Measurements from ENCODE around the gene TMEM91. TPM values are rescaled to one million over a fixed set of nuclear protein-coding genes. Genes with fewer than 3 reads are reported as not detected.

Gene TMEM91
- total and polyA plus RNA-seq, 2 of the 4 experiments (the other 2 are of a cell fraction): 1.4 to 4.8 TPM

DNA sequence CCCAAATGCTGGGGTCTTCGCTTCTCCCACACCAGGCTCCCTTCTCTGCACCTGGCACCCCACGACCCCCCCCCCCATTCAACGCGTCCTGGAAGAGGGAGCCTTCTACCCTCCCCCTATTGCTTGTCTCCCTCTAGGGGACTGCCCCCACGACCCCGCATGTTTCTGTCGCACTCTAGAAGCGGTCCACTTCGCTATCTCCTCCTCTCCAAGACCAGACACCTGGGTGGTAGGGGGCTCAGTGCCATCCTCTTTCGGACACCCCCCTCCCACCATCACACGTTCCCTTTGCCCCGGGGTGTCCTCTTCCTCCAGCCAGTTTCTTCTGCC, 24.1 kb upstream of the TMEM91 start:
- ChIA-PET CTCF (interaction anchor here (0.8 to 1.0 kb wide), 3 partner anchors 28 to 41 kb away, joined by 3 to 4 read pairs (median 3); no protein-coding TSS in a partner anchor), POLR2A (ENCODE audit: unreplicated experiment) (interaction anchor here (0.7 to 1.3 kb wide), 3 partner anchors 12 to 158 kb away, joined by 3 to 5 read pairs (median 3); partner anchors contain the start of gene B9D2)
- Histone ChIP-seq H4K20me1 (ENCODE audit: insufficient read depth, low read length) (peaks cover 51% of the 10 kb centered on the region), H3K4me1 (ENCODE audit: control insufficient read depth, insufficient read depth, low read length) (no peaks in the 10 kb centered on the region), H2BK5ac (ENCODE audit: low read depth, low read length, poor library complexity, severe bottlenecking) (peak overlapping the region; percentile 59), H3K9ac (ENCODE audit: low read depth, low read length) (peak overlapping the region; percentile 90), H4K8ac (ENCODE audit: low read depth in 2 of 2, low read length in 2 of 2) (no peak overlapping the region), H2AK5ac (ENCODE audit: low read depth, low read length) (peak overlapping the region; percentile 83; the same call in 1 of the 2 replicates), H2BK120ac (ENCODE audit: low read depth, low read length) (peak overlapping the region; percentile 30; the same call in 1 of the 2 replicates), H3K4me3 (ENCODE audit: insufficient read depth, low read depth, low read length) (peak overlapping the region; percentile 76), H4K91ac (ENCODE audit: insufficient read depth, low read depth, low read length) (peak overlapping the region; percentile 68; the same call in 1 of the 2 replicates), H4K5ac (ENCODE audit: low read depth, low read length) (no peak overlapping the region), H3K4ac (ENCODE audit: low read depth, low read length) (peak overlapping the region; percentile 73; the same call in 1 of the 2 replicates), H2AK9ac (replicated peaks; ENCODE audit: low read depth, low read length, poor library complexity) (peak overlapping the region; percentile 98), H3K9me1 (ENCODE audit: insufficient read depth, low read length) (no peaks in the 10 kb centered on the region), H2BK20ac (ENCODE audit: low read depth, low read length) (no peak overlapping the region), H3K18ac (ENCODE audit: low read depth, low read length) (no peak overlapping the region), H3K4me2 (ENCODE audit: low read depth, low read length) (peak overlapping the region; percentile 98), H3K56ac (ENCODE audit: extremely low read depth, insufficient read depth, low read length) (peak overlapping the region; percentile 43; the same call in 1 of the 2 replicates), H3K79me1 (ENCODE audit: low read depth in 1 of 2, low read length in 2 of 2) (peaks cover 19 to 57% of the 10 kb centered on the region in 2 experiments; a peak in 3 of 4 replicates), H3K23ac (ENCODE audit: low read depth, low read length) (peak overlapping the region; percentile 79), H2BK15ac (ENCODE audit: low read depth, low read length) (no peak overlapping the region), H3K14ac (replicated peaks; ENCODE audit: low read depth, low read length) (peak overlapping the region; percentile 64), H3K36me3 (ENCODE audit: control insufficient read depth, insufficient read depth, low read length) (peaks cover 4% of the 10 kb centered on the region), H3K27ac (ENCODE audit: insufficient read depth, low read length) (peak overlapping the region; percentile 47), H3K9me3 (ENCODE audit: control insufficient read depth, insufficient read depth, low read length) (no peaks in the 10 kb centered on the region), H2AFZ (replicated peaks; ENCODE audit: low read length, poor library complexity) (peak overlapping the region; percentile 91), H3K27me3 (ENCODE audit: control insufficient read depth, insufficient read depth, low read length) (no peaks in the 10 kb centered on the region)
- no TSS peak for BruUV-seq (replicated peaks)
- DNase-seq: no peak
- TF ChIP-seq SMC3 (IDR thresholded peaks at IDR 0.05; ENCODE audit: low read depth, low read length) (no peak), RCOR1 (IDR thresholded peaks at IDR 0.05; ENCODE audit: insufficient replicate concordance, low read length) (no peak), RFX5 (IDR thresholded peaks at IDR 0.05; ENCODE audit: low read depth, low read length) (no peak), BHLHE40 (IDR thresholded peaks at IDR 0.05; ENCODE audit: low read depth, low read length) (no peak), NFE2L2 (IDR thresholded peaks at IDR 0.05; ENCODE audit: low read depth, low read length) (no peak), RAD21 (IDR thresholded peaks at IDR 0.05; ENCODE audit: low read length) (no peak; the same call in 1 of the 2 replicates), CHD1 (IDR thresholded peaks at IDR 0.05; ENCODE audit: low read depth, low read length) (no peak), FOS (IDR thresholded peaks at IDR 0.05; ENCODE audit: low read depth, low read length) (no peak), POLR2A (IDR thresholded peaks at IDR 0.05; ENCODE audit: low read depth, low read length) (no peak)
- TF ChIP-seq, protein P1, sequence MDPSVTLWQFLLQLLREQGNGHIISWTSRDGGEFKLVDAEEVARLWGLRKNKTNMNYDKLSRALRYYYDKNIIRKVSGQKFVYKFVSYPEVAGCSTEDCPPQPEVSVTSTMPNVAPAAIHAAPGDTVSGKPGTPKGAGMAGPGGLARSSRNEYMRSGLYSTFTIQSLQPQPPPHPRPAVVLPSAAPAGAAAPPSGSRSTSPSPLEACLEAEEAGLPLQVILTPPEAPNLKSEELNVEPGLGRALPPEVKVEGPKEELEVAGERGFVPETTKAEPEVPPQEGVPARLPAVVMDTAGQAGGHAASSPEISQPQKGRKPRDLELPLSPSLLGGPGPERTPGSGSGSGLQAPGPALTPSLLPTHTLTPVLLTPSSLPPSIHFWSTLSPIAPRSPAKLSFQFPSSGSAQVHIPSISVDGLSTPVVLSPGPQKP (IDR thresholded peaks at IDR 0.05; ENCODE audit: borderline replicate concordance, low read depth, low read length): no peak
- TF ChIP-seq, protein P2, sequence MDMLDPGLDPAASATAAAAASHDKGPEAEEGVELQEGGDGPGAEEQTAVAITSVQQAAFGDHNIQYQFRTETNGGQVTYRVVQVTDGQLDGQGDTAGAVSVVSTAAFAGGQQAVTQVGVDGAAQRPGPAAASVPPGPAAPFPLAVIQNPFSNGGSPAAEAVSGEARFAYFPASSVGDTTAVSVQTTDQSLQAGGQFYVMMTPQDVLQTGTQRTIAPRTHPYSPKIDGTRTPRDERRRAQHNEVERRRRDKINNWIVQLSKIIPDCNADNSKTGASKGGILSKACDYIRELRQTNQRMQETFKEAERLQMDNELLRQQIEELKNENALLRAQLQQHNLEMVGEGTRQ (IDR thresholded peaks at IDR 0.05; ENCODE audit: low read depth, low read length): no peak
- in situ Hi-C loops (cut with MboI; ENCODE audit: low sequenced_read_pairs) (no loop called here), intact Hi-C loops (cut with micrococcal nuclease) (loop anchor here (1.0 to 5.0 kb wide), 4 partner anchors 29 to 90 kb away; partner anchors contain the start of genes BCKDHA, CCDC97, EXOSC5 and HNRNPUL1), dilution Hi-C loops (cut with HindIII; ENCODE audit: low sequenced_read_pairs, unreplicated experiment) (no loop called here)
- 0% methylated on average over 1 of the region's 12 CpGs; no CpG with 5 or more reads in 1 of the 2 experiments for WGBS, 2 experiments (ENCODE audit: extremely low coverage in 2 of 2, insufficient read length in 1 of 2)
- no peak for ATAC-seq (ENCODE audit: low read depth)
